AG09309 (cell line): Measurements from ENCODE around the gene GSN.

Experiments
- DNase-seq: peaks from one replicate; pipeline ENCODE4 v3.0.0-alpha.2; 2010; ENCODE audit warnings: low read depth
- H3K4me3 ChIP-seq: 2 replicates; pipeline ENCODE4 v1.5.1; 2011; ENCODE audit warnings: mild to moderate bottlenecking, low read depth, low read length, moderate library complexity; ENCODE audit not compliant: control insufficient read depth
- CTCF ChIP-seq: IDR thresholded peaks from 2 replicates; pipeline ENCODE4 v1.5.1; 2011; ENCODE audit warnings: mild to moderate bottlenecking, low read depth, low read length, inconsistent platforms; ENCODE audit not compliant: insufficient read depth, control insufficient read depth; ENCODE audit errors: missing control alignments

GSN gene

GRCh38 chr9:121253821-121254501 lies 14.0 kb upstream of the GSN start:
- TF ChIP-seq CTCF = no peak
- H3K4me3 ChIP-seq = no peak overlapping the region
- no peak for DNase-seq

- no peak for TF ChIP-seq CTCF
- H3K4me3 ChIP-seq = no peak overlapping the region
- no peak for DNase-seq
Measured at GRCh38 chr9:121259498-121259897, 8.5 kb upstream of the GSN start.

- no peak for DNase-seq
- TF ChIP-seq CTCF = no peak
- no peak overlapping the region for H3K4me3 ChIP-seq
Measured at GRCh38 chr9:121259935-121260334, 8.0 kb upstream of the GSN start.

GRCh38 chr9:121260457-121261106 lies 7.4 kb upstream of the GSN start:
- TF ChIP-seq CTCF = no peak
- no peak for DNase-seq
- H3K4me3 ChIP-seq = no peak overlapping the region

GRCh38 chr9:121261107-121261460 lies 6.9 kb upstream of the GSN start:
- no peak overlapping the region for H3K4me3 ChIP-seq
- no peak for DNase-seq
- no peak for TF ChIP-seq CTCF

- no peak overlapping the region for H3K4me3 ChIP-seq
- TF ChIP-seq CTCF = no peak
- no peak for DNase-seq
Measured at GRCh38 chr9:121261755-121262154, 6.2 kb upstream of the GSN start.

- TF ChIP-seq CTCF = no peak
- H3K4me3 ChIP-seq = no peak overlapping the region
- no peak for DNase-seq
Measured at GRCh38 chr9:121262423-121262822, 5.5 kb upstream of the GSN start.
